ENCODE results near the gene CEP89. TPM values are rescaled to one million over a fixed set of nuclear protein-coding genes. Genes with fewer than 3 reads are reported as not detected.
"Not testable (repeated sequence)": the region's sequence is repeated elsewhere in the genome, so short reads cannot be mapped to it uniquely, and the experiment has no call there.

CEP89 gene
- total RNA-seq, 2 experiments from 2014 or later = 10.3 to 12.1 TPM

- no peak overlapping the region for H3K4me3 Mint-ChIP-seq
- ATAC-seq (no peak), DNase-seq (no peak)
- ChIA-PET CTCF (interaction anchor here (0.5 kb wide), 1 partner anchor 13 kb away, joined by 3 read pairs; no protein-coding TSS in a partner anchor), POLR2A (no interaction called here)
- H3K36me3 Mint-ChIP-seq (ENCODE audit: low read depth) = no peaks in the 10 kb centered on the region
- H3K4me1 Mint-ChIP-seq (ENCODE audit: low read depth) = no peaks in the 10 kb centered on the region
- intact Hi-C loops (cut with micrococcal nuclease) = no loop called here
- H3K9me3 Mint-ChIP-seq = no peaks in the 10 kb centered on the region
- TF ChIP-seq CTCF (IDR thresholded peaks at IDR 0.05) = no peak
- no peaks in the 10 kb centered on the region for H3K27me3 Mint-ChIP-seq
- H3K27ac Mint-ChIP-seq = no peak overlapping the region
These were observed 113.6 kb downstream of the CEP89 start for GRCh38 chr19:32858155-32858554.

GRCh38 chr19:32857584-32857983, 114.2 kb downstream of the CEP89 start:
- ATAC-seq = no peak
- Mint-ChIP-seq H3K9me3 (no peaks in the 10 kb centered on the region), H3K27me3 (no peaks in the 10 kb centered on the region), H3K4me1 (ENCODE audit: low read depth) (no peaks in the 10 kb centered on the region), H3K4me3 (no peak overlapping the region), H3K36me3 (ENCODE audit: low read depth) (no peaks in the 10 kb centered on the region), H3K27ac (no peak overlapping the region)
- POLR2A ChIA-PET = no interaction called here
- intact Hi-C loops (cut with micrococcal nuclease) = no loop called here
- CTCF ChIA-PET = interaction anchor here (0.5 kb wide), 1 partner anchor 14 kb away, joined by 3 read pairs; no protein-coding TSS in a partner anchor
- no peak for DNase-seq
- no peak for TF ChIP-seq CTCF (IDR thresholded peaks at IDR 0.05)

- POLR2A ChIA-PET; ATAC-seq; DNase-seq; H3K4me3 Mint-ChIP-seq; H3K36me3 Mint-ChIP-seq (ENCODE audit: low read depth); CTCF ChIA-PET; intact Hi-C loops (cut with micrococcal nuclease); H3K4me1 Mint-ChIP-seq (ENCODE audit: low read depth); H3K9me3 Mint-ChIP-seq; H3K27ac Mint-ChIP-seq; H3K27me3 Mint-ChIP-seq: not testable (repeated sequence)
These were observed 114.9 kb downstream of the CEP89 start for GRCh38 chr19:32856818-32857217.

GRCh38 chr19:32852216-32852615, 119.5 kb downstream of the CEP89 start:
- ATAC-seq = no peak
- DNase-seq = no peak
- Mint-ChIP-seq H3K4me3 (no peak overlapping the region), H3K27ac (no peak overlapping the region), H3K36me3 (ENCODE audit: low read depth) (no peaks in the 10 kb centered on the region), H3K27me3 (no peaks in the 10 kb centered on the region), H3K9me3 (peaks cover 2% of the 10 kb centered on the region), H3K4me1 (ENCODE audit: low read depth) (no peaks in the 10 kb centered on the region)
- POLR2A ChIA-PET = no interaction called here
- no peak for TF ChIP-seq CTCF (IDR thresholded peaks at IDR 0.05)
- CTCF ChIA-PET = no interaction called here
- intact Hi-C loops (cut with micrococcal nuclease) = no loop called here

DNA sequence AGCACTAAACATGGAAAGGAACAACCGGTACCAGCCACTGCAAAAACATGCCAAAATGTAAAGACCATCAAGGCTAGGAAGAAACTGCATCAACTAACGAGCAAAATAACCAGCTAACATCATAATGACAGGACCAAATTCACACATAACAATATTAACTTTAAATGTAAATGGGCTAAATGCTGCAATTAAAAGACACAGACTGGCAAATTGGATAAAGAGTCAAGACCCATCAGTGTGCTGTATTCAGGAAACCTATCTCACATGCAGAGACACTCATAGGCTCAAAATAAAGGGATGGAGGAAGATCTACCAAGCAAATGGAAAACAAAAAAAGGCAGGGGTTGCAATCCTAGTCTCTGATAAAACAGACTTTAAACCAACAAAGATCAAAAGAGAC, 123.7 kb downstream of the CEP89 start:
- intact Hi-C loops (cut with micrococcal nuclease); ATAC-seq: not testable (repeated sequence)

DNA sequence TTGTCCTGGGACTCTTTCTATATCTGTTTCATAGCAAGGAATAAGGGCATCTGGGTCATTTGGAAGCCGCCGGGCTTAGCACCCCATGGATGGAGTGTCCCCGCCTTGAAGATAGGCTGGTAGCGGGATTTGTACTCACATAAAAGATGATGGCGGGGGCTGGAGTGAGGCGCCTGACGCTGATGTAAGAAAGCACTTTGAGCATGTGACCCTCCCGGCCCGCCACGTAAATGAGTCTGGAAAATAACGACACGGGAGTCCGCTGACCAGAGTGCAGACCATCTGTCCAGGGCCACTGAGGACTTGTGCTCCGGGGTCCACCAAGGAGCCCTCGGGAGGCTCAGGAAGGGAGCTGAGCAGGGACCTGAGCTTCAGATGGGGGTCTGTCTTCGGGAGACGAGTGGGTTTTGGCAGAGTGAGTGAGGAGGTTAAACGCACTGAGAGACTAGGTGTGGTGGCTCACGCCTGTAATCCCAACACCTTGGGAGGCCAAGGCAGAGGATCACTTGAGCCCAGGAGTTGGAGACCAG, 128.0 kb downstream of the CEP89 start:
- no peaks in the 10 kb centered on the region for H3K4me1 Mint-ChIP-seq (ENCODE audit: low read depth)
- DNase-seq (no peak), ATAC-seq (no peak)
- no peak overlapping the region for H3K4me3 Mint-ChIP-seq
- ChIA-PET POLR2A (interaction anchor here (1.2 kb wide), 1 partner anchor 15 kb away, joined by 3 read pairs; no protein-coding TSS in a partner anchor), CTCF (no interaction called here)
- H3K9me3 Mint-ChIP-seq = peaks cover 14% of the 10 kb centered on the region
- H3K27ac Mint-ChIP-seq = no peak overlapping the region
- intact Hi-C loops (cut with micrococcal nuclease) = no loop called here
- H3K27me3 Mint-ChIP-seq = no peaks in the 10 kb centered on the region
- TF ChIP-seq CTCF (IDR thresholded peaks at IDR 0.05) = no peak
- H3K36me3 Mint-ChIP-seq (ENCODE audit: low read depth) = peaks cover 11% of the 10 kb centered on the region

More for the DNA sequence above, 123.7 kb downstream of the CEP89 start:
- H3K4me1 Mint-ChIP-seq (ENCODE audit: low read depth); CTCF ChIA-PET; H3K4me3 Mint-ChIP-seq; POLR2A ChIA-PET; H3K9me3 Mint-ChIP-seq; H3K27me3 Mint-ChIP-seq; DNase-seq; H3K36me3 Mint-ChIP-seq (ENCODE audit: low read depth); H3K27ac Mint-ChIP-seq: not testable (repeated sequence)

Measured in activated CD8-positive, alpha-beta T cell treated with anti-CD3 and anti-CD28 coated beads for 36 hours (primary cell).